SK-N-SH (cell line): ENCODE results near the gene PTPRJ. TPM values are rescaled to one million over a fixed set of nuclear protein-coding genes. Genes with fewer than 3 reads are reported as not detected.
A peak's percentile ranks its signal among the peaks of the same experiment; 100 is the strongest.

Experiments used
- CTCF ChIA-PET: fragments of 300-600, 350-600 bp; formaldehyde crosslinking; extraction: SDS; loops from one replicate; lab custom pipeline; 2021; lab: Yijun Ruan, JAX
- POLR2A ChIA-PET: fragments of 350-600 bp; sonication (Branson Sonifier 250); formaldehyde crosslinking; extraction: SDS; loops from one replicate; lab custom pipeline; 2020; ENCODE audit warnings: antibody characterized with exemption, inconsistent platforms; lab: Yijun Ruan, JAX
- DNase-seq: peaks from one replicate; pipeline ENCODE4 v3.0.0; 2012
- H2AFZ ChIP-seq: fragments of 200-600 bp; sonication (generic); 2 replicates; pipeline ENCODE4 v1.8.1; 2016; ENCODE audit warnings: antibody characterized with exemption, mild to moderate bottlenecking, low read depth
- H3F3A ChIP-seq: fragments of 200-600 bp; sonication (generic); replicated peaks from 2 replicates; pipeline ENCODE3; 2016; ENCODE audit warnings: antibody characterized with exemption, mild to moderate bottlenecking; ENCODE audit not compliant: insufficient read depth
- H3K27ac ChIP-seq, 2 experiments: fragments of 200-500 bp in 1 of 2; fragments of 200-600 bp in 1 of 2; sonication (Bioruptor generic) in 1 of 2; sonication (generic), shearing (Covaris generic) in 1 of 2; 2 replicates each; pipeline versions ENCODE4 v1.5.1 to v1.6.1; 2014 to 2016; ENCODE audit warnings: low read depth in 2 of 2, inconsistent platforms in 1 of 2, low read length in 1 of 2, mild to moderate bottlenecking in 1 of 2, mixed read lengths in 1 of 2
- H3K27me3 ChIP-seq: fragments of 200-600 bp; sonication (generic), shearing (Covaris generic); 2 replicates; pipeline ENCODE4 v1.6.1; 2016; ENCODE audit warnings: mixed run types; ENCODE audit not compliant: insufficient read depth
- H3K36me3 ChIP-seq, 2 experiments: fragments of 200-500 bp in 1 of 2; fragments of 200-600 bp in 1 of 2; sonication (Bioruptor generic) in 1 of 2; sonication (generic) in 1 of 2; replicated peaks in 1 of 2; 2 replicates each; pipeline versions ENCODE3 to v1.5.1; 2014 to 2016; ENCODE audit warnings: low read length in 1 of 2, mild to moderate bottlenecking in 1 of 2; ENCODE audit not compliant: insufficient read depth in 2 of 2, control insufficient read depth in 1 of 2
- H3K4me1 ChIP-seq, 2 experiments: fragments of 200-500 bp in 1 of 2; fragments of 200-600 bp in 1 of 2; sonication (Bioruptor generic) in 1 of 2; sonication (generic), shearing (Covaris generic) in 1 of 2; 2 replicates each; pipeline versions ENCODE4 v1.5.1 to v1.6.1; 2014 to 2016; ENCODE audit warnings: low read depth in 1 of 2, low read length in 1 of 2, mixed run types in 1 of 2; ENCODE audit not compliant: insufficient read depth in 2 of 2, control insufficient read depth in 1 of 2
- H3K4me2 ChIP-seq: fragments of 200-600 bp; sonication (generic), shearing (Covaris generic); 2 replicates; pipeline ENCODE4 v1.6.1; 2017; ENCODE audit warnings: mixed run types
- H3K4me3 ChIP-seq, 2 experiments: fragments of 200-500 bp in 1 of 2; fragments of 200-600 bp in 1 of 2; sonication (Bioruptor generic) in 1 of 2; sonication (generic), shearing (Covaris generic) in 1 of 2; 2 replicates each; pipeline versions ENCODE4 v1.5.1 to v1.8.1; 2014 to 2016; ENCODE audit warnings: low read depth in 2 of 2, inconsistent platforms in 1 of 2, low read length in 1 of 2, mild to moderate bottlenecking in 1 of 2, mixed read lengths in 1 of 2, moderate library complexity in 1 of 2
- H3K79me2 ChIP-seq: fragments of 200-600 bp; sonication (generic); 2 replicates; pipeline ENCODE4 v1.8.1; 2017; ENCODE audit warnings: mild to moderate bottlenecking; ENCODE audit not compliant: insufficient read depth
- H3K9ac ChIP-seq: fragments of 200-600 bp; sonication (generic); 2 replicates; pipeline ENCODE4 v1.6.1; 2017; ENCODE audit warnings: mixed run types
- H3K9me2 ChIP-seq: fragments of 200-600 bp; sonication (generic); 2 replicates; pipeline ENCODE4 v1.6.1; 2017; ENCODE audit warnings: mixed run types
- H3K9me3 ChIP-seq: fragments of 200-600 bp; sonication (generic); 2 replicates; pipeline ENCODE4 v1.6.1; 2017; ENCODE audit warnings: mixed run types, mild to moderate bottlenecking, moderate library complexity
- H4K20me1 ChIP-seq: fragments of 200-600 bp; sonication (generic); 2 replicates; pipeline ENCODE4 v1.6.1; 2017; ENCODE audit warnings: mild to moderate bottlenecking, mixed run types; ENCODE audit not compliant: insufficient read depth
- FOXM1 ChIP-seq: IDR thresholded peaks from 2 replicates; pipeline ENCODE4 v1.4.0; 2012; ENCODE audit warnings: low read depth, mild to moderate bottlenecking
- GABPA ChIP-seq: IDR thresholded peaks from 2 replicates; pipeline ENCODE4 v1.4.0; 2012; ENCODE audit warnings: low read depth, mild to moderate bottlenecking
- GATA2 ChIP-seq: sonication (generic); formaldehyde crosslinking; IDR thresholded peaks from 2 replicates; pipeline ENCODE4 v1.5.0; 2020; ENCODE audit warnings: mild to moderate bottlenecking, missing genetic modification reagents
- MEF2A ChIP-seq: IDR thresholded peaks from 2 replicates; pipeline ENCODE4 v1.4.0; 2012; ENCODE audit warnings: low read depth, borderline replicate concordance
- RCOR1 ChIP-seq: fragments of 150-350 bp; IDR thresholded peaks from 2 replicates; pipeline ENCODE4 v1.6.1; 2017; ENCODE audit warnings: antibody characterized with exemption, low read length
- RFX5 ChIP-seq: IDR thresholded peaks from 2 replicates; pipeline ENCODE4 v1.6.1; 2012; ENCODE audit warnings: mild to moderate bottlenecking, improper control_type of control experiment, low read length
- RXRA ChIP-seq: IDR thresholded peaks from 2 replicates; pipeline ENCODE4 v1.4.0; 2012; ENCODE audit warnings: low read depth, mild to moderate bottlenecking, borderline replicate concordance
- TAF1 ChIP-seq: IDR thresholded peaks from 2 replicates; pipeline ENCODE4 v1.6.1; 2012; ENCODE audit warnings: low read depth, mild to moderate bottlenecking, low read length, moderate library complexity, borderline replicate concordance
- WGBS: methylation state at CpG from one replicate; pipeline ENCODE4 v1.1.6; 2017; ENCODE audit warnings: low lambda C conversion rate; 5-methylcytosine and 5-hydroxymethylcytosine counted together
- polyA plus RNA-seq, 3 experiments: library from polyadenylated mRNA; depleted of rRNA; stranded (reverse); fragments of >200 nt; gene quantifications; 2 replicates each; pipeline ENCODE4 v1.2.3, GENCODE V29; 2012
- TF ChIP-seq, protein P1 (sequence below): IDR thresholded peaks from 2 replicates; pipeline ENCODE4; 2012
- TF ChIP-seq, protein P2 (sequence below): fragments of 200-600 bp; sonication (generic); IDR thresholded peaks from 2 replicates; pipeline ENCODE4 v1.6.1; 2017; ENCODE audit warnings: antibody characterized with exemption, mild to moderate bottlenecking, moderate library complexity

PTPRJ gene
- polyA plus RNA-seq, 1 of the 3 experiments (the other 2 are of a cell fraction), result 4.5 TPM

DNA sequence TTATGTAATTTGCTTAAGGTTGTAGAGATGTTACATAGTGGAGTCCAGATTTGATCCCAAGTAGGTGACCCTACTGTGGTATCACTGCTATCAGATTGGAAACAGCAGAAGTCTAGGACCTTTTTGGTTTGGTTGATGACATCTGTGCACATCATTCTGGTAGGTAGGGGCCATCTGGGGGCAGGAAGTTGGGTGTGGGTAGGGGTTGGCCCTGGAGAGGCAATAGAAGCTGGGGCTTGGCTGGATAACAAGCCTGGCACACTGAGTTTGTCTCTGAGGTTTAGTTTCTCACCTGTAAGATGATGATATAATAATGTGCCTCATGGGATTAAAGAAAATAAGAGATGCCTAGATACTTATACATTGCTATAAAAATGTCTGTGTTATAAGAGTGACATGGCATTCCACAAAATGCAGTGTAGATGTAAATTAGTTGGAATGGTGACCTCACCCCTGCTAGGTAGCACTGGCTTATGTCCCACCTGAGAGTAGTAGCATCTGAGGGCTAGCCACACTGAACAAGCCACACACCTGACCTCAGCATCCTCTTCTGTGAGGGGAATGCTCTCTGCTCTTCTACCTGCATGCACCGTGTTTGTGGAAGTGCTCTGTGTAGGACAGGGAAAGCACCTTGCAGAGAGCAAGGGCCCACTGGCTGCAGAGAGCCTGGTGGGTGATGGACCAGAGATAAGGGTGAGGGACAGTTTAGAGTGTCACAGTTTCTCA lies 36.9 kb downstream of the PTPRJ start:
- Histone ChIP-seq H3F3A (peaks cover 4% of the 10 kb centered on the region), H3K4me1 (peaks cover 21 to 49% of the 10 kb centered on the region in 2 experiments; a peak in 2 of 4 replicates), H3K4me2 (0 out of 2 replicates have a peak overlapping the region, but pooled peaks have one; percentile 39), H3K27ac (no peak overlapping the region), H2AFZ (no peak overlapping the region)
- CTCF ChIA-PET, result no interaction called here
- POLR2A ChIA-PET, result no interaction called here
- WGBS, result 67% methylated on average over 1 of the region's 1 CpG
- TF ChIP-seq MEF2A, result no peak
- peak; percentile 41; the same call in 1 of the 2 replicates for TF ChIP-seq GATA2 (CRISPR knock-in tag)
- TF ChIP-seq, all 33 proteins: peak for 1
- H3K79me2 ChIP-seq, result peaks cover 95% of the 10 kb centered on the region
- H3K36me3 ChIP-seq, result no peaks in the 10 kb centered on the region
- no peaks in the 10 kb centered on the region for H3K9me3 ChIP-seq
- H3K4me3 ChIP-seq, result no peak overlapping the region
- no peak overlapping the region for H3K9ac ChIP-seq
- no peaks in the 10 kb centered on the region for H3K27me3 ChIP-seq
- peaks cover 3% of the 10 kb centered on the region; the same call in 1 of the 2 replicates for H4K20me1 ChIP-seq
- no peaks in the 10 kb centered on the region for H3K9me2 ChIP-seq
- no peak for DNase-seq

DNA sequence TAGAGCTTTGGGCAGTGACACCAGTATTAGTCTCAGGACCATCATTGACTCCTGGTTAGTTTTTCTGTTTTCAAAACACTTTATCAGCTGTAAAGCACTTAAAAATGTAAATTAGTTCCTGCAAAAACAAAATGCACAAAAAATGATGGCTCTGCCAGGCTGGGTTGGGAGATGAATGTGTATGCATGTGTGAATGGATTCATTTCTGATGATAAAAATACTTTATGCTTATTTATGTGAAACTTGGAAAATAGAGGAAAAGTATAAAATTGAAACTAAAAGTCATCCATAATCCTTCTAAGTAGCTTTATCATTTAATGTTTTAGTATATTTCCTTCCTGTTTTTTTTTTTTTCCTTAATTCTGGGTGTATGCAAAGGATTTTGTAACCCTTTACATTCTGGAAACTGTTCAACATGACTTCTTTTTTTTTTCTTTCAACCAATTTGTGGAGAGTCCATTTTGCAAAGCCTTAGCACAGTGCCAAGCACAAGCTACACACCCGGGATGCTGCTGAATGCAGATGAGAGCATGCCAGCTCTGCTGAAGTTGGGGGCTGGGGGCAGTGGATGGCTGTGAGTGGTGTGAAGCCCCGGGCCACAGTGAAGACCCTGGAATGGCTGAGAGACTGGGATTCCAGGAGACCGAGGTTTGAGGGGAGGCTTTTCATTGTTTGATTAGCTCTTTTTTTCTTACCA lies 37.6 kb downstream of the PTPRJ start:
- peaks cover 93% of the 10 kb centered on the region for H3K79me2 ChIP-seq
- no peaks in the 10 kb centered on the region for H3K27me3 ChIP-seq
- H3K4me2 ChIP-seq, result peak overlapping the region; percentile 39; the same call in 1 of the 2 replicates
- H3K4me3 ChIP-seq, result no peak overlapping the region
- no peak overlapping the region for H3K9ac ChIP-seq
- peaks cover 21 to 45% of the 10 kb centered on the region in 2 experiments; a peak in 2 of 4 replicates for H3K4me1 ChIP-seq
- no peaks in the 10 kb centered on the region for H3K9me2 ChIP-seq
- H3K36me3 ChIP-seq, result no peaks in the 10 kb centered on the region
- H4K20me1 ChIP-seq, result peaks cover 3% of the 10 kb centered on the region; the same call in 1 of the 2 replicates
- no peak overlapping the region for H3K27ac ChIP-seq
- DNase-seq, result no peak
- ChIA-PET CTCF (no interaction called here), POLR2A (interaction anchor here (0.8 kb wide), 1 partner anchor 33 kb away, joined by 3 read pairs; no protein-coding TSS in a partner anchor)
- H2AFZ ChIP-seq, result no peak overlapping the region
- WGBS, result 65% methylated on average over 3 of the region's 3 CpGs
- H3K9me3 ChIP-seq, result no peaks in the 10 kb centered on the region
- TF ChIP-seq TAF1, result no peak
- peaks cover 4% of the 10 kb centered on the region for H3F3A ChIP-seq

DNA sequence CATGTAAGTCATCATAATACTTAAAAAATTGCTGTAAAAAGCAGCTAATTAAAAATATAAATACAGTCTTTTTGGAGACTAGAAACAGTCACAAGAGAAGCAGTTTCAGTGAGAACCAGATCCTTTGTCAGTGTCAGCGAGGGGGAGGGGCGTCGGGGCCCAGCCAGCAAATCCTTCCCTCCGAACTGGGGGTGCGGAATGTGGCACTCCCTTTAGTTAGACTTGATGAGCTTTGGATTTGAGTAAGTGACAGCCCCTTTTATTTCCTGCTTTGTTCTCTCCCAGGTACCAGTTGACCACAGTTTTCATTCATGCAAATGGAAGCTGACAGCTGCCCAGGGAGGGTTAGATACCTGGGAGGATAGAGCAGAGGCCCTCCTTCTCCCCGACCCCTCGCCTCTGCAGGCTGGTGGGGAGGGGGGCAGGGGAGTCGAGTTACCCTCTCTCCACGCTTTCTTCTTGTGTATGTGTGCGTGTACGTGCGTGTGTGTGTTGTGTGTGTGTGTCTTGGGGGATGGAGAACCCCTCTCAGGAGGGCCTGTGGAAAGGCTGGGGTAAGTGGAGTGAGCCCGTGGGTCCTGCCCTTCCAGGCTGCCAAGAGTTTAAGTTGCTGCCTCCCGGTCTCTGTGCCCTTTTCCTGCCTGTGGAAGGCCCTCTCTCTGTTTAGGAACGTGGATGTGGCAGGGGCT lies 38.3 kb downstream of the PTPRJ start:
- CTCF ChIA-PET, result no interaction called here
- H3K4me3 ChIP-seq, result no peak overlapping the region
- DNase-seq, result no peak
- H3K27me3 ChIP-seq, result no peaks in the 10 kb centered on the region
- 81% methylated on average over 14 of the region's 15 CpGs for WGBS
- H3K9ac ChIP-seq, result no peak overlapping the region
- H3K4me1 ChIP-seq, result peaks cover 16 to 38% of the 10 kb centered on the region in 2 experiments; a peak in 2 of 4 replicates
- H4K20me1 ChIP-seq, result peaks cover 3% of the 10 kb centered on the region; the same call in 1 of the 2 replicates
- peaks cover 90% of the 10 kb centered on the region for H3K79me2 ChIP-seq
- H3F3A ChIP-seq, result peaks cover 4% of the 10 kb centered on the region
- H3K27ac ChIP-seq, result no peak overlapping the region
- H2AFZ ChIP-seq, result no peak overlapping the region
- TF ChIP-seq MEF2A (no peak), FOXM1 (no peak), RFX5 (no peak), RCOR1 (no peak), GABPA (no peak), RXRA (no peak)
- TF ChIP-seq, protein P1, sequence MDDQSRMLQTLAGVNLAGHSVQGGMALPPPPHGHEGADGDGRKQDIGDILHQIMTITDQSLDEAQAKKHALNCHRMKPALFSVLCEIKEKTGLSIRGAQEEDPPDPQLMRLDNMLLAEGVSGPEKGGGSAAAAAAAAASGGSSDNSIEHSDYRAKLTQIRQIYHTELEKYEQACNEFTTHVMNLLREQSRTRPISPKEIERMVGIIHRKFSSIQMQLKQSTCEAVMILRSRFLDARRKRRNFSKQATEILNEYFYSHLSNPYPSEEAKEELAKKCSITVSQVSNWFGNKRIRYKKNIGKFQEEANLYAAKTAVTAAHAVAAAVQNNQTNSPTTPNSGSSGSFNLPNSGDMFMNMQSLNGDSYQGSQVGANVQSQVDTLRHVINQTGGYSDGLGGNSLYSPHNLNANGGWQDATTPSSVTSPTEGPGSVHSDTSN, result no peak
- TF ChIP-seq, protein P2, sequence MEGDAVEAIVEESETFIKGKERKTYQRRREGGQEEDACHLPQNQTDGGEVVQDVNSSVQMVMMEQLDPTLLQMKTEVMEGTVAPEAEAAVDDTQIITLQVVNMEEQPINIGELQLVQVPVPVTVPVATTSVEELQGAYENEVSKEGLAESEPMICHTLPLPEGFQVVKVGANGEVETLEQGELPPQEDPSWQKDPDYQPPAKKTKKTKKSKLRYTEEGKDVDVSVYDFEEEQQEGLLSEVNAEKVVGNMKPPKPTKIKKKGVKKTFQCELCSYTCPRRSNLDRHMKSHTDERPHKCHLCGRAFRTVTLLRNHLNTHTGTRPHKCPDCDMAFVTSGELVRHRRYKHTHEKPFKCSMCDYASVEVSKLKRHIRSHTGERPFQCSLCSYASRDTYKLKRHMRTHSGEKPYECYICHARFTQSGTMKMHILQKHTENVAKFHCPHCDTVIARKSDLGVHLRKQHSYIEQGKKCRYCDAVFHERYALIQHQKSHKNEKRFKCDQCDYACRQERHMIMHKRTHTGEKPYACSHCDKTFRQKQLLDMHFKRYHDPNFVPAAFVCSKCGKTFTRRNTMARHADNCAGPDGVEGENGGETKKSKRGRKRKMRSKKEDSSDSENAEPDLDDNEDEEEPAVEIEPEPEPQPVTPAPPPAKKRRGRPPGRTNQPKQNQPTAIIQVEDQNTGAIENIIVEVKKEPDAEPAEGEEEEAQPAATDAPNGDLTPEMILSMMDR, result no peak
- H3K36me3 ChIP-seq, result no peaks in the 10 kb centered on the region
- H3K4me2 ChIP-seq, result peak overlapping the region; percentile 39; the same call in 1 of the 2 replicates
- H3K9me2 ChIP-seq, result no peaks in the 10 kb centered on the region
- POLR2A ChIA-PET, result interaction anchor here (0.8 kb wide), 1 partner anchor 32 kb away, joined by 3 read pairs; no protein-coding TSS in a partner anchor
- no peaks in the 10 kb centered on the region for H3K9me3 ChIP-seq
